B cell (primary cell): ENCODE measurements around the gene EXOC6B.

Source experiments
- CTCF ChIP-seq: fragments of 200-600 bp; IDR thresholded peaks from one replicate; pipeline ENCODE4 v1.8.0; 2022; ENCODE audit warnings: antibody characterized with exemption, mild to moderate bottlenecking
- EZH2 ChIP-seq: IDR thresholded peaks from 2 replicates; pipeline ENCODE4 v1.6.1; 2012; ENCODE audit warnings: borderline replicate concordance, low read depth, mild to moderate bottlenecking, moderate library complexity, low read length; ENCODE audit not compliant: insufficient read depth, poor library complexity, severe bottlenecking

GRCh38 chr2:72696559-72696958, 129.3 kb downstream of the EXOC6B start:
- no peak for TF ChIP-seq EZH2
- TF ChIP-seq CTCF: no peak
